Nephron (organoid): Measurements from ENCODE around the gene PLA2G4E.

Experiments
- H3K27ac Mint-ChIP-seq, 3 experiments: 2 replicates each; pipeline ENCODE4 v1.8.0; 2020; ENCODE audit warnings: mixed read lengths in 3 of 3, mild to moderate bottlenecking in 2 of 3, moderate library complexity in 1 of 3
- H3K27me3 Mint-ChIP-seq: 2 replicates; pipeline ENCODE4 v1.8.0; 2021; ENCODE audit warnings: low read depth, mild to moderate bottlenecking, moderate library complexity, mixed read lengths
- H3K36me3 Mint-ChIP-seq: 2 replicates; pipeline ENCODE4 v1.8.0; 2020; ENCODE audit warnings: low read depth, mixed read lengths
- H3K4me1 Mint-ChIP-seq: 2 replicates; pipeline ENCODE4 v1.8.0; 2020; ENCODE audit warnings: mixed read lengths
- H3K4me3 Mint-ChIP-seq, 3 experiments: 2 replicates each; pipeline ENCODE4 v1.8.0; 2020; ENCODE audit warnings: mild to moderate bottlenecking in 3 of 3, mixed read lengths in 3 of 3, moderate library complexity in 2 of 3
- H3K9me3 Mint-ChIP-seq: 2 replicates; pipeline ENCODE4 v1.8.0; 2020; ENCODE audit warnings: mixed read lengths
- CTCF ChIP-seq, 3 experiments: fragments of 200-600 bp; sonication (generic); IDR thresholded peaks; one replicate each; pipeline ENCODE4 v1.5.0; 2021; ENCODE audit warnings: antibody characterized with exemption in 3 of 3; ENCODE audit not compliant: unreplicated experiment in 3 of 3

The PLA2G4E gene

DNA sequence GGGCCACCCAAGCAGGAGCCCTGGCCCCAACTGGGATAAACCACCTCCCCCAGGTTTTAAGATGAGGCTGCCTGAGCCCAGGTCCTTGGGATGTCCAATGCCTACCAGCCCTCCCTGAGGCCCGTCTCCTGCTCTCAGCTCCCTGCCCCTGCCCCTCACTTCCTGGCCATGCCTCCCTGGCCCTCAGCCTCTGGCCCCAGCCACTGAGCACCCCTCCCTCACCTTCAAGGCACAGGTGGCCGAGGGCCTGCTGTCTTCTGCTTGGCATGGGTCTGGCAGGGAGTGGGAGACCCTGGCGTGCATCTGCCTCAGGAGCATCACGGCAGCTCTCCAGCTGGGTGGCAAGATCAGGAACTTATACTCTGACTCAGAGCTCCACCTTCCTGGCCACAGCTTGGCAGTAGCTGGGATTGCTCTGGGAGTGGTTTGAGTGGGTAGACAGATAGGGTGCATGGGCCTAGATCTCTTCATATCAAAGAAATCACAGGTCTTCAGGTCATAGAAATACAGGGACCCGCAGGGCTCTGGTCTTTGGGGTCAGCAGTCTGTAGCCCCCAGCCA is at the start of gene PLA2G4E:
Gene PLA2G4E, minus strand, starts transcription at position 330 of the 561 bp plus-strand sequence. Its CDS starts 12 bp downstream, at position 318.
- Mint-ChIP-seq H3K4me3 (no peak within 1 kb of the TSS), H3K9me3 (peaks cover 26% of the 10 kb centered on the region), H3K27me3 (peaks cover 12% of the 10 kb centered on the region), H3K4me1 (peaks cover 20% of the 10 kb centered on the region), H3K27ac (no peak within 1 kb of the TSS), H3K36me3 (no peaks in the 10 kb centered on the region)
- no peak for TF ChIP-seq CTCF (IDR thresholded peaks at IDR 0.05; ENCODE audit: unreplicated experiment in 3 of 3)

- Mint-ChIP-seq H3K36me3 (no peaks in the 10 kb centered on the region), H3K4me1 (peaks cover 20% of the 10 kb centered on the region), H3K27ac (no peak overlapping the region), H3K27me3 (peaks cover 13% of the 10 kb centered on the region), H3K9me3 (peaks cover 6% of the 10 kb centered on the region), H3K4me3 (no peak overlapping the region)
- no peak for TF ChIP-seq CTCF (IDR thresholded peaks at IDR 0.05; ENCODE audit: unreplicated experiment in 3 of 3)
These were observed 49.6 kb upstream of the PLA2G4E start for GRCh38 chr15:42070279-42070975.

DNA sequence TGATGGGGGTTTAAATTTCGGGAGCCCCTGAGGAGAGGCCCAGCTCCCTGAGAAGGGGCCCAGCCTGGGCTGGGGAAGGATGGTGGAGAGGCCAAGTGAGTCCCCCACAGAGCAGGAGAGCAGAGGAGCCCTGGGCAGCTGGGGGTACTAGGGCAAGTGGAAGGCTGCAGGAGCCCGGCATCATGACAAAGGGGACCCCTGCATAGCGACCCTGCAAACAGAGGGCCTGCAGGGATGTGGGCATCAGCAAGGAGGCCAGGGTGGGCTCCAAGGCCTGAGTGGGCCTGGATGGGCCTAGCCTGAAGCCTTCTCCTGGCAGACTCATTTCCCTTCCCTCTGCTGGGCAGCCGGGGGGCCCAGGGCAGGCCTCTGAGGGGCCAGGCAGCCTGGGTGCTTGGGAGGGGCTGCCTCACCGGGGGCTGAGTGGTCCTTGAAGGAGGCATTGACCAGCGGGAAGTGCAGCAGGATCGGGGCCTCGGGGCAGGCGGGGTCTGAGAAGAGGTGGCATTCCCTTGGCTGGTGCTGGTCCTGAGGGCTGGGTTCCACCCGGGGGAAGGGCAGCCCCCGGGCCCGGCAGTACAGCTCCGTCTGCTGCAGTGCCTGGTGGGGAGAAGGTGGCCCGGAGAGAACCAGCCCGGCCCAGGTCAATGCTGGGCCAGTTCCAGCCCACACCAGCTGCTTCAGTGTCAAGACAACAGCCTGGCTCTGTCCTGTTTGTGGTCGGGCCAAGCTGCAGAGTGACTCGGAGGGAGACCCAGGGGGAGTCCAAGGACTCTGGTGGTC is 48.8 kb upstream of the PLA2G4E start:
- Mint-ChIP-seq H3K27ac (no peak overlapping the region), H3K9me3 (peaks cover 6% of the 10 kb centered on the region), H3K36me3 (no peaks in the 10 kb centered on the region), H3K4me1 (peaks cover 27% of the 10 kb centered on the region), H3K27me3 (peaks cover 12% of the 10 kb centered on the region), H3K4me3 (no peak overlapping the region)
- TF ChIP-seq CTCF (IDR thresholded peaks at IDR 0.05; ENCODE audit: unreplicated experiment in 3 of 3) = no peak

DNA sequence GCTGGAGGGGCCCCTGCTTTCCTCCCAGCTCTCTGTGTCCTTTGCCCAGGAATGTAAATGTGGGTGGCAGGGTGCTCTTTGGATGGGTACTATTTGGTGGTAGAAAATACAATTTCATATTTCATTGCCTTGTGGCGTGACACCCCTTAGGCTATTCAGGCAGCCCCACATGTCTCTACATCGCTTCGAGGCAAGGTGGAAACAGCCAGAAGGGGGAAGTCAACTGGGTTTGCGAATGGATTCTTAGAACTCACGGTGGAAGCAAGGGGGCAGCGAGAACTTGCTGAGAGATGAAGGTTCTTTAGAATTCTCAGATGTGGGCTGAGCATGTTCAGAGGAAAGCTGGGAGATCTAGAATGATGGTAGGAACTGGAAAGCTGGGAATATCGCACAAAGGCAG is 48.2 kb upstream of the PLA2G4E start:
- Mint-ChIP-seq H3K4me3 (no peak overlapping the region), H3K27ac (no peak overlapping the region), H3K4me1 (peaks cover 32% of the 10 kb centered on the region), H3K9me3 (peaks cover 6% of the 10 kb centered on the region), H3K27me3 (peaks cover 9% of the 10 kb centered on the region), H3K36me3 (no peaks in the 10 kb centered on the region)
- no peak for TF ChIP-seq CTCF (IDR thresholded peaks at IDR 0.05; ENCODE audit: unreplicated experiment in 3 of 3)

DNA sequence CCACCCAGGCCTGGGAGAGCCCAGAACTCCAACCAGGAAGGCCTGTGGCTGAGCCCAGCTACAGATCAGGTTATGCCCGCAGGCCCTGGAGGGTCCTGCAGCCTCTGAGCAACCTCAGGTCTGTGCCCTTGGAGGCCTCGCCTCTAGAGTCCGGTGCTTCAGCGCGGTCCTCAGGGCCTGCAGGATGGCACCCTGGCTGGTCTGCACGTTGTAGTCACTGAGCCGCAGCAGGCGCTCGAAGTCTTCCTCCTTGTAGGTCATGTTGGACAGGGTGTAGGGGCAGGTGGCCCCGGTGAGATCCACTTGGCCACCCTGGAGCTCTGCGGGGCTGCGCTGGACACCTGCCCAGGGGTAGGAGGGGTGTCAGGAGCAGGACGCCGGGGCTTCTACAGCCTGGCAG is 47.8 kb upstream of the PLA2G4E start:
- no peak overlapping the region for H3K4me3 Mint-ChIP-seq
- no peaks in the 10 kb centered on the region for H3K36me3 Mint-ChIP-seq
- peaks cover 32% of the 10 kb centered on the region for H3K4me1 Mint-ChIP-seq
- no peak overlapping the region for H3K27ac Mint-ChIP-seq
- H3K27me3 Mint-ChIP-seq = peaks cover 7% of the 10 kb centered on the region
- TF ChIP-seq CTCF (IDR thresholded peaks at IDR 0.05; ENCODE audit: unreplicated experiment in 3 of 3) = no peak
- peaks cover 6% of the 10 kb centered on the region for H3K9me3 Mint-ChIP-seq
